Aorta (tissue), 5 donors: Measurements from ENCODE around the gene ANKRD27. TPM values are rescaled to one million over a fixed set of nuclear protein-coding genes. Genes with fewer than 3 reads are reported as not detected.

Experiments
- ATAC-seq: fragments of 200-7000 bp; cut with Tn5 transposase; one replicate; pipeline ENCODE4 v1.9.1; 2022; ENCODE audit warnings: moderate library complexity; ENCODE audit not compliant: low FRiP score
- DNase-seq, 2 donors: peaks; one replicate each; pipeline ENCODE4 v3.0.0-alpha.2; 2020
- H3K27ac ChIP-seq, 2 donors: one replicate each; pipeline ENCODE4 v1.5.1; 2013; ENCODE audit warnings: low read length in 2 of 2, mild to moderate bottlenecking in 2 of 2, moderate library complexity in 2 of 2, control low read depth in 1 of 2, inconsistent platforms in 1 of 2, low read depth in 1 of 2
- H3K27me3 ChIP-seq, 2 donors: one replicate each; pipeline ENCODE4 v1.6.1; 2013; ENCODE audit warnings: control low read depth in 1 of 2, low read length in 1 of 2, mild to moderate bottlenecking in 1 of 2, moderate library complexity in 1 of 2; ENCODE audit not compliant: insufficient read depth in 2 of 2, control insufficient read depth in 1 of 2
- H3K36me3 ChIP-seq, 2 donors: one replicate each; pipeline ENCODE4 v1.6.1; 2013; ENCODE audit warnings: control low read depth in 1 of 2, low read length in 1 of 2, mild to moderate bottlenecking in 1 of 2; ENCODE audit not compliant: insufficient read depth in 2 of 2, control insufficient read depth in 1 of 2
- H3K4me1 ChIP-seq, 2 donors: one replicate each; pipeline ENCODE4 v1.6.1; 2013; ENCODE audit warnings: low read length in 2 of 2, control low read depth in 1 of 2, mild to moderate bottlenecking in 1 of 2, moderate library complexity in 1 of 2; ENCODE audit not compliant: insufficient read depth in 2 of 2, control insufficient read depth in 1 of 2
- H3K4me3 ChIP-seq, 2 donors: one replicate each; pipeline ENCODE4 v1.5.1; 2013; ENCODE audit warnings: low read length in 2 of 2, control low read depth in 1 of 2, mild to moderate bottlenecking in 1 of 2
- H3K9me3 ChIP-seq: one replicate; pipeline ENCODE4 v1.6.1; 2013; ENCODE audit warnings: mild to moderate bottlenecking, low read length; ENCODE audit not compliant: control insufficient read depth
- WGBS, 2 donors: extraction: QIAGEN DNeasy Blood & Tissue Kit; methylation state at CpG; one replicate each; pipeline ENCODE4 v1.1.7; 2013; 5-methylcytosine and 5-hydroxymethylcytosine counted together
- intact Hi-C, 2 donors: fragments of 100-400 bp; cut with DNase I; formaldehyde crosslinking; loops; one replicate each; pipeline versions ENCODE4 v1.14.2 to v1.15.0; 2022
- polyA plus RNA-seq, 2 donors: library from polyadenylated mRNA; stranded (reverse); fragments of 200-250 nt; gene quantifications; one replicate each; pipeline ENCODE4 v1.2.3, GENCODE V29; 2013
- total RNA-seq, 2 donors: library from RNA; stranded (reverse); fragmentation: NEBNext Ultra II Directional; extraction: Animal tissue kit (Norgen Biotek cat#: 25700); gene quantifications; one replicate each; pipeline ENCODE4 v1.2.1, GENCODE V29; 2021
- donor health status: healthy with polysubstance abuse.
- donor health status: Bipolar disorder and iron deficiency.
- donor health status: DM: no; HTN: no; CAD: no.
- donor health status: DM: no; HTN: no; CAD: no.
- donor health status: DM: yes; HTN: yes; CAD: no.

The ANKRD27 gene
- total and polyA plus RNA-seq, 4 donors, result 11.0 to 30.9 (median 21.1) TPM

DNA sequence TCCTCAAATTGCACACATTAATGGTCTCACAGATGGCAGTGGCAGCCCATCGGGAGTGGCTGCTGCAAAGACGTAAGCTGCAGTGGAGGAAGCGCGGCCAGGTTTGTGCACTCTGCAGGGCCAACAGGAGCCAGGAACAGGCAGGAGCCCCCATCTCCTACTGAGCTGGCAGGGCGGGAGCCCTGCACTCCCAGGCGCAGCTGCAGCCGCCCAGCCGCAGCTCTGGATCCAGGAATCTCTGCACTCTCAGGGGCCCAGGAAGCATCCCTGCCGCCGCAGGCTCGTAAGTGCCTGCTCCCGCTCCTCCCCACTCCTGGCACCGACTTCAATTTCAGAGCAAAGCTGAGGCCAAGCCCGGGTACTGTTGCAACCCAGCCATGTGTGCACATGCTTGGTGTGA, 37.5 kb downstream of the ANKRD27 start:
- Histone ChIP-seq H3K4me1 (no peaks in the 10 kb centered on the region), H3K27ac (no peak overlapping the region), H3K36me3 (peaks cover 0 to 8% of the 10 kb centered on the region in 2 donors), H3K9me3 (no peaks in the 10 kb centered on the region), H3K4me3 (no peak overlapping the region), H3K27me3 (no peaks in the 10 kb centered on the region)
- 88% methylated on average over 14 of the region's 14 CpGs for WGBS, 2 donors
- intact Hi-C loops, result no loop called here
- ATAC-seq (no peak), DNase-seq (no peak)

DNA sequence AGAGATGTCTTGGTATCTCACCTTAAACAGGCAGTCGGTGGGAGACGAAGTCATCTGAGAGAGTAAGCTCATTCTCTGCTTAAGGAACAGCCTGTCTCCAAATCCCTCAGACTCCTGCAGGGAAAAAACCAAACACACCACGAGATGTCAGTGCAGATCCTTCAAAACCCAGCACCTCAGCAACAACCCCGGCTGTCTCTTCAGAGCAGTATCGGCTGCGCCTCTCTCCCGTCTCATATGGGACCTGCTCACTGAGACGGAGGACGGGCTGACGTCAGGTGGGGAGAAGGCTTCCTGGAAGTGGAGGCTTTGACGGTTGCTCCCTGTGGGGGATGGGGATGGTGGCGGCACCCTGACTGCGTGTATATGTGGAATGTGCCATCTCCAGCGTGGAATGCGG, 43.6 kb downstream of the ANKRD27 start:
- Histone ChIP-seq H3K4me1 (no peaks in the 10 kb centered on the region), H3K4me3 (no peak overlapping the region), H3K27ac (no peak overlapping the region), H3K36me3 (peaks cover 0 to 11% of the 10 kb centered on the region in 2 donors), H3K9me3 (no peaks in the 10 kb centered on the region), H3K27me3 (no peaks in the 10 kb centered on the region)
- ATAC-seq, result no peak
- WGBS, 2 donors, result 90 to 92% methylated on average over 15 of the region's 15 CpGs
- no peak for DNase-seq
- intact Hi-C loops, result no loop called here

DNA sequence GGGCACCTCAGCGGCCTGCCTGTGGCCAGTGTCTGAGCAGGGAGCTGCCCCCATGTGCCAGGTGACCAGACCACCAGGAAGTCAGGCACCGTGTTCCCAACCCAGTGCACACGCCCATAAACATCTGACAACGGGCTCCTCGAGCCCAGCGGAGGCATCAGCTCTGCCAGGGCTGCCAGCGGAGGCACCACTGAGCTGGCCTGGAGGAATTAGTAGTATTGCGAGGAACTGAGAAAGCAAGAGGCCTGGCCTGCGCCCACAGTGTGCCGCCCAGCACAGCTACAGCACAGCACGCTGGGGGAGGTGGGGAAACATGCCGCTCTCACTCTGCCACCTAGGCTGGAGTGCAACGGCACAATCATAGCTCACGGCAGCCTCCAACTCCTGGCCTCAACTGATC, 44.6 kb downstream of the ANKRD27 start:
- H3K9me3 ChIP-seq, result no peaks in the 10 kb centered on the region
- WGBS, 2 donors, result 86 to 89% methylated on average over 14 of the region's 14 CpGs
- intact Hi-C loops, result no loop called here
- H3K4me1 ChIP-seq, result no peaks in the 10 kb centered on the region
- H3K27ac ChIP-seq, result no peak overlapping the region
- DNase-seq (no peak), ATAC-seq (no peak)
- peaks cover 0 to 9% of the 10 kb centered on the region in 2 donors for H3K36me3 ChIP-seq
- H3K27me3 ChIP-seq, result no peaks in the 10 kb centered on the region
- no peak overlapping the region for H3K4me3 ChIP-seq

DNA sequence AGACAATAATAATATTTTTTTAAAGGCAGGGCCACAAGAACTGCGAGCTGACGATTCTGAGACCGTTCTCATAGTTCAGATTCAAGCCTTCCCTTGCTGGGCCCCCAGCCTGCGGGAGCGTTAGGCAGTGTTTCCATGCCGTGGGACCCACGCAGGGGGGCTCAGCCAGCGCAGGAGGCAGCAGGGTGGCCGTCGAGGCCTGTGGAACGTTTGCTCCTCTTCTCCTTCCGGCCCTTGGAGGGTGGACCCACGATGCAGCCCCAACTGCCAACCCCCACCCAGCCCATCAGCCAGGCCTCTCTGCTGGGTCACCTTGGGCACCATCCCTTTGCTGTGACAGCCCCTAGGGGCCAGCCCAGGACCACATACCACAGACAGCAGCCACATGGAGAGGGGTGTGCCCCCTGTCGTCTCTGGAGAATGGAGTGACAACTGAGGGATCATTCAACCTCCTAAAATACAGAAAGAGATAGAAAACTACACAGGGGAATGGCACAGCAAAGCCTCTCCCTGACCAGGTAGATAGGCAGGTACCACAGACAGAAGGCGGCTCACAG, 47.2 kb downstream of the ANKRD27 start:
- no peak overlapping the region for H3K4me3 ChIP-seq
- no peak for ATAC-seq
- no peaks in the 10 kb centered on the region for H3K4me1 ChIP-seq
- peaks cover 0 to 9% of the 10 kb centered on the region in 2 donors for H3K36me3 ChIP-seq
- no peak overlapping the region for H3K27ac ChIP-seq
- no peaks in the 10 kb centered on the region for H3K27me3 ChIP-seq
- intact Hi-C loops, result no loop called here
- WGBS, 2 donors, result 74 to 77% methylated on average over 15 of the region's 15 CpGs
- H3K9me3 ChIP-seq, result no peaks in the 10 kb centered on the region
- no peak for DNase-seq

DNA sequence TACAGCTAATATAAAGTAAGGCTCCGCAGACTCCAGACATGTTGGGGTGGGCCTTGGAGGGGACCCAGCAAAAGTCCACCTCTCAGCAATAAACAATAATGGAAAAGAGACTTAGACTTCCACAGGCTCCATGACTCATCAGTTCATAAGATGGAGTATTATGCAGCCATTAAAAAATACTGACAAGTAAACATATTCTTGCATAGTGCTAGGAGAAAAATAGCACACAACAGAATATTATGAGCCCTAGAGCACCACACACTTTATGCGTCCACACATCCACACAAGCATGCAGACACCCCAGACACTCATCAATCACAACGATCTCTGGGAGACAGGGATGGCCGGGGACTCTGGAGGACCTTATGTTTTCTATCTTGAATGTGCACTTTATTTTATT, 48.0 kb downstream of the ANKRD27 start:
- H3K9me3 ChIP-seq, result no peaks in the 10 kb centered on the region
- intact Hi-C loops, result no loop called here
- H3K4me3 ChIP-seq, result no peak overlapping the region
- WGBS, 2 donors, result 92 to 96% methylated on average over 4 of the region's 4 CpGs
- no peak overlapping the region for H3K27ac ChIP-seq
- DNase-seq, result no peak
- peaks cover 0 to 13% of the 10 kb centered on the region in 2 donors for H3K36me3 ChIP-seq
- no peaks in the 10 kb centered on the region for H3K27me3 ChIP-seq
- no peaks in the 10 kb centered on the region for H3K4me1 ChIP-seq
- no peak for ATAC-seq

DNA sequence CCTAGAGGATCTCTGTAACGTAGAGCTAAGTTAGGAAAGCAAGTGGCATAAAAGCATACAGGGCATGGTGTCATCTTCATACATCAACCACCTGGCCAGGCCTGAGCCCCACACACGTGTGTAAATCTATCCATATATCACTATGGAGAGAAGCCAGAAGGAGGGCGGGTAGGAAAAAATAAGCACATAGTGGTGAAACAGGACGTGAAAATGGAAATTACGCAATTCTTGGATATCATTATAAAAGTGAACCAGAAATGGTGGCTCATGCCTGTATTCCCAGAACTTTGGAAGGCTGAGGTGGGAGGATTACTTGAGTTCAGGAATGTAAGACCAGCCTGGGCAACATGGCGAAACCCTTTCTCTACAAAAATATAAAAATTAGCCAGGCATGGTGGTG, 50.6 kb downstream of the ANKRD27 start:
- H3K9me3 ChIP-seq, result no peaks in the 10 kb centered on the region
- intact Hi-C loops, result no loop called here
- H3K36me3 ChIP-seq, result peaks cover 0 to 10% of the 10 kb centered on the region in 2 donors
- no peak overlapping the region for H3K27ac ChIP-seq
- 90 to 91% methylated on average over 6 of the region's 6 CpGs for WGBS, 2 donors
- H3K4me1 ChIP-seq, result no peaks in the 10 kb centered on the region
- no peak for DNase-seq
- no peak overlapping the region for H3K4me3 ChIP-seq
- ATAC-seq, result no peak
- H3K27me3 ChIP-seq, result no peaks in the 10 kb centered on the region

DNA sequence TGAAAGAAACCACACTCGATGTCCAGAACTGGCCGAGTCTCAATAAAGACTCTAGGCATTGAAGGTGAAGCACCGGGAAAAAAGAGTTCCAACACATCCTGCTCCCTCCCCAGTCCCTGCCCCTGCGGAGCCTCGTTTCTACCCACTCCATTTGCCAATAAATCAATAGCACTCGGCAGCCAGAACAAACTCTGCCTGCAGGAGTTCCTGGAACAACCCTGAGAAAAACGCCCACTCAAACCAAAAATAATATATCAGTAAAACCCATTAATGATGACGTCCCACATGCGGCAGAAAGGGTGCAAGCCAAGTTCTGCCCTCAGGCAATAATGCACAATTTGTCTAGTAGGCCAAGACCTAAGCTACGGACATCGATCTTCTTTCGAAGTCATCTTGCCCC, 53.0 kb downstream of the ANKRD27 start:
- no peak overlapping the region for H3K4me3 ChIP-seq
- peaks cover 2 to 9% of the 10 kb centered on the region in 2 donors for H3K36me3 ChIP-seq
- DNase-seq (no peak), ATAC-seq (no peak)
- H3K9me3 ChIP-seq, result no peaks in the 10 kb centered on the region
- H3K27me3 ChIP-seq, result no peaks in the 10 kb centered on the region
- intact Hi-C loops, result no loop called here
- no peaks in the 10 kb centered on the region for H3K4me1 ChIP-seq
- H3K27ac ChIP-seq, result no peak overlapping the region
- WGBS, 2 donors, result 50 to 55% methylated on average over 12 of the region's 12 CpGs

DNA sequence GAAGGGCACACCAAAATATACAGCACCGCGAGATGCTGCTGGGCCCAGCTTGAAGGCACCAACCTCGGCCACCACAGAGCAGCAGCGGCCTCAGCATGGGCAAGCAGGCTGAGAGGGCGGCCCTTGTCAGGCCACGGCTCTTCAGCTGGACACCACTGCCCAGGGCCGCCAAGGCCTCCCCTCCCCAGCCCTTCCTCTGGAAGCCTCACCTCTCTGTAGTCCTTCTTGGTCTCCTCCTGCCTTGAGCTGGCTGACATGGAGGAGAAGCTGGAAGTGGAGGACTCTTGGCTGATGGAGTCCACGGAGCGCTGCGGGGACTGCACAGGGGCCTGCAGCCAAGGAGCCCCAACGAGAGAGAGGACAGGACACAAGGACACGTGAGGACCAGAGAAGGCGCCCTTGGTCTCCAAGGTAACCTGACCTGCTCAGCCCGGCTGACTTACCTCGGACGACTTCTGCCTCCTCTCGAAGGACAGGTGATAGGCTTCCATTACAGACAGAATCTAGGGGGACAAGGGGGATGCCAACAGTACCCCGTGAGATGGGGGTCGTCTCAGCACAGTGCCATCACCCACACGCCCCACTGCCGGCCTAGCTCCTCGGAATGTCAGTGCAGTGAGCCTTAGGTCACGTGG, 55.8 kb downstream of the ANKRD27 start:
- Histone ChIP-seq H3K4me1 (no peaks in the 10 kb centered on the region), H3K27ac (no peak overlapping the region), H3K9me3 (no peaks in the 10 kb centered on the region), H3K27me3 (no peaks in the 10 kb centered on the region), H3K4me3 (no peak overlapping the region), H3K36me3 (peaks cover 8 to 16% of the 10 kb centered on the region in 2 donors)
- DNase-seq (peak in 1 of 2 donors; percentile 61), ATAC-seq (no peak)
- intact Hi-C loops, result no loop called here
- 90 to 91% methylated on average over 23 of the region's 23 CpGs for WGBS, 2 donors

DNA sequence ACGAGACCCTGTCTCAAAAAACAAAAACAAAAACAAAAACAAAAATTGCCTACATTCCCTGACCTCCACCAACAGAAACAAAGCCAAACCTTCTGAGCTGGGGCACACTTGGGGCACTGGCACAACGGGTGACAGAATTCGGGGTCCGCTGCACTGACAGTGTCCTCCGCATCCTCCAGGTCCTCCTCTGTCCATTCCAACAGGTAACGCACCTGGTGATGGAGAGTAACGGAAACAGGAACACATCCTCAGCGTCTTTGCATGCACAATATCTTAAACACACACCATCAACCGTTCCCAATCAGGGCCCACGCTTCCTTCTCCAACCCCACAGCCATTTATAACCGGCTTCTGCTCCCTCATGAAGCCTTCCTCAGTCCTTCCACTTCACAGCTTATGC, 59.4 kb downstream of the ANKRD27 start:
- Histone ChIP-seq H3K27me3 (no peaks in the 10 kb centered on the region), H3K36me3 (peaks cover 13 to 20% of the 10 kb centered on the region in 2 donors), H3K4me3 (no peak overlapping the region), H3K27ac (no peak overlapping the region), H3K4me1 (no peaks in the 10 kb centered on the region), H3K9me3 (no peaks in the 10 kb centered on the region)
- intact Hi-C loops, result no loop called here
- ATAC-seq, result no peak
- DNase-seq, result no peak
- 83 to 88% methylated on average over 11 of the region's 11 CpGs for WGBS, 2 donors
